PC-9 (cell line): ENCODE measurements around the gene SCIN.

Source experiments
- CTCF ChIP-seq: fragments of 200-600 bp; sonication (generic); conservative IDR thresholded peaks from 2 replicates; pipeline ENCODE4 v1.6.1; 2017; ENCODE audit warnings: mixed run types, antibody characterized with exemption, mild to moderate bottlenecking, moderate library complexity
- EZH2 ChIP-seq: fragments of 200-600 bp; sonication (generic); IDR thresholded peaks from 2 replicates; pipeline ENCODE4 v1.8.0; 2017; ENCODE audit warnings: antibody characterized with exemption, low read depth

GRCh38 chr7:12648704-12649261 is 78.3 kb downstream of the SCIN start:
- TF ChIP-seq CTCF (no peak), EZH2 (no peak)
